Neuronal stem cell (in vitro differentiated cells): ENCODE data around the gene TAOK1.

ENCODE experiments used
- DNase-seq: peaks from one replicate; pipeline ENCODE4 v3.0.0-alpha.2; 2013; ENCODE audit warnings: low spot score
- H2AFZ ChIP-seq: one replicate; pipeline ENCODE4 v1.6.1; 2013; ENCODE audit warnings: mild to moderate bottlenecking, low read length, inconsistent platforms
- H2AK5ac ChIP-seq: 2 replicates; pipeline ENCODE4 v1.6.1; 2013; ENCODE audit warnings: low read depth, mild to moderate bottlenecking, inconsistent platforms, low read length, moderate library complexity, mixed read lengths
- H2BK120ac ChIP-seq: 2 replicates; pipeline ENCODE4 v1.6.1; 2013; ENCODE audit warnings: low read depth, mild to moderate bottlenecking, inconsistent platforms, low read length, moderate library complexity, mixed read lengths
- H2BK12ac ChIP-seq: one replicate; pipeline ENCODE4 v1.6.1; 2013; ENCODE audit warnings: low read length, inconsistent platforms
- H2BK15ac ChIP-seq: 2 replicates; pipeline ENCODE4 v1.6.1; 2013; ENCODE audit warnings: mild to moderate bottlenecking, low read length, inconsistent platforms, mixed read lengths
- H2BK5ac ChIP-seq: one replicate; pipeline ENCODE4 v1.6.1; 2013; ENCODE audit warnings: inconsistent platforms, mild to moderate bottlenecking, low read length, moderate library complexity
- H3K14ac ChIP-seq: one replicate; pipeline ENCODE4 v1.6.1; 2013; ENCODE audit warnings: low read length, inconsistent platforms
- H3K18ac ChIP-seq: 2 replicates; pipeline ENCODE4 v1.6.1; 2013; ENCODE audit warnings: low read length, inconsistent platforms
- H3K23ac ChIP-seq: 2 replicates; pipeline ENCODE4 v1.6.1; 2013; ENCODE audit warnings: low read depth, mild to moderate bottlenecking, mixed read lengths, low read length, inconsistent platforms; ENCODE audit not compliant: poor library complexity
- H3K27ac ChIP-seq: replicated peaks from 3 replicates; pipeline ENCODE4 v1.5.1; 2013; ENCODE audit warnings: low read length, inconsistent platforms
- H3K27me3 ChIP-seq, 3 experiments: 2 replicates each; pipeline ENCODE4 v1.6.1; 2013; ENCODE audit warnings: low read length in 3 of 3, mild to moderate bottlenecking in 2 of 3, inconsistent platforms in 1 of 3, low read depth in 1 of 3, mixed read lengths in 1 of 3, moderate library complexity in 1 of 3; ENCODE audit not compliant: control insufficient read depth in 3 of 3, insufficient read depth in 3 of 3
- H3K36me3 ChIP-seq, 2 donors: replicated peaks in 1 of 2; 2 replicates each; pipeline ENCODE4 v1.6.1; 2013; ENCODE audit warnings: low read length in 2 of 2; ENCODE audit not compliant: control insufficient read depth in 2 of 2, insufficient read depth in 2 of 2
- H3K4ac ChIP-seq: 2 replicates; pipeline ENCODE4 v1.6.1; 2013; ENCODE audit warnings: inconsistent platforms, mild to moderate bottlenecking, low read length, moderate library complexity
- H3K4me1 ChIP-seq, 2 donors: 1 replicate in 1 of 2; 2 replicates in 1 of 2; pipeline ENCODE4 v1.6.1; 2013; ENCODE audit warnings: low read length in 2 of 2, low read depth in 1 of 2; ENCODE audit not compliant: control insufficient read depth in 2 of 2, insufficient read depth in 1 of 2
- H3K4me2 ChIP-seq: one replicate; pipeline ENCODE4 v1.6.1; 2013; ENCODE audit warnings: mild to moderate bottlenecking, low read length, inconsistent platforms; ENCODE audit not compliant: insufficient read depth, poor library complexity, severe bottlenecking
- H3K4me3 ChIP-seq, 2 donors: 2 replicates each; pipeline ENCODE4 v1.5.1; 2013; ENCODE audit warnings: low read length in 2 of 2, mild to moderate bottlenecking in 2 of 2, inconsistent platforms in 1 of 2, moderate library complexity in 1 of 2
- H3K79me1 ChIP-seq: one replicate; pipeline ENCODE4 v1.6.1; 2013; ENCODE audit warnings: low read depth, mild to moderate bottlenecking, inconsistent platforms, low read length, moderate library complexity
- H3K9ac ChIP-seq: one replicate; pipeline ENCODE4 v1.6.1; 2013; ENCODE audit warnings: mild to moderate bottlenecking, low read depth, low read length, inconsistent platforms; ENCODE audit not compliant: poor library complexity
- H3K9me3 ChIP-seq, 2 donors: replicated peaks in 1 of 2; 2 replicates each; pipeline versions ENCODE3 to v1.6.1; 2013; ENCODE audit warnings: low read length in 2 of 2, mild to moderate bottlenecking in 2 of 2, inconsistent platforms in 1 of 2, low read depth in 1 of 2, mixed read lengths in 1 of 2, moderate library complexity in 1 of 2; ENCODE audit not compliant: control insufficient read depth in 2 of 2, insufficient read depth in 1 of 2
- H4K8ac ChIP-seq: one replicate; pipeline ENCODE4 v1.6.1; 2013; ENCODE audit warnings: low read depth, mild to moderate bottlenecking, inconsistent platforms, low read length, moderate library complexity
- H4K91ac ChIP-seq: one replicate; pipeline ENCODE4 v1.6.1; 2013; ENCODE audit warnings: low read length, low read depth, mild to moderate bottlenecking, inconsistent platforms; ENCODE audit not compliant: poor library complexity
- WGBS, 2 donors: extraction: QIAGEN DNeasy Blood & Tissue Kit; methylation state at CpG; one replicate each; pipeline ENCODE4 v1.1.7; 2013; ENCODE audit warnings: missing lambda C conversion rate in 2 of 2, mixed read lengths in 1 of 2; ENCODE audit not compliant: insufficient read length in 2 of 2, insufficient replicate concordance in 1 of 2; ENCODE audit errors: extremely low coverage in 2 of 2; 5-methylcytosine and 5-hydroxymethylcytosine counted together

Gene TAOK1

DNA sequence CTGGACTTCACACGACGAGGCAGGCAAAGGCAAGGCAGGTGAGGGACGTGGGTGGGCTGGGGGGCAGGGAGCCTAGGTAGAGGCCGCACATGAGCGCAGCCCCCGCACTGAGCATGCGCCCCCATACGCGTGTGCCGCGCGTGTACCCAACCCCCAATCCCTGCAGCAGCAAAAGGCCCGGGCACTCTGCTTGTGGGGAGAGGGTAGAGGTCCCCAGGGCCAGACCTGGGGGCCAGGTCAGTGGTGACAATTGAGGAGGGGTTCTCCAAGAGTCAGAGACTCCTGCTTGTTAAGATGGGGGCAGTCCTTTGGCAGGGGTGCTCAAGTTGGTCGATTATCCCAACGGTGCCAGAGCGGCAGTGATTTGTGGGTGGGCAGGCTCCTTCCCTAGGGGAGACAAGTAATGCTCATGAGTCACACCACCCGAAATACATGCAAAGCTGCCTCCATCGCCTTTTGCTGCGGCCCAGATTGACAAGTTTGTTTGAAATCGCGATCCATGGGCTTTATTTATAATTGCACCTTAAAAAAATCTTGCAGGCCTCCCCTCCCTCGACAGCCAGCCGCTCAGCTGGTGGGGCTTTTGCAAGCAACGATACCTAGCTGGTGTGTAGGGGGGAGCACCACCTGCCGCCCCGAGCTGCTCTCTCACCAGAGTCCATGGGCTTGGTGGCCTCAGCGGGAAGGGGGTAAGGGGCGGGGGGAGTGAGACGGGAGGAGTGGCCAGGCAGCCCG lies 200.4 kb downstream of the TAOK1 start:
- H2BK120ac ChIP-seq: no peak overlapping the region
- H3K9ac ChIP-seq: peak overlapping the region; percentile 36
- H3K4me2 ChIP-seq: peak overlapping the region; percentile 85
- H3K4me3 ChIP-seq: peak overlapping the region; percentile 1 to 66
- H2BK12ac ChIP-seq: peak overlapping the region; percentile 93
- peak overlapping the region; percentile 33 for H2BK15ac ChIP-seq
- DNase-seq: no peak
- H3K4me1 ChIP-seq: peaks cover 39 to 49% of the 10 kb centered on the region in 2 donors
- peak overlapping the region; percentile 47 for H2AK5ac ChIP-seq
- no peak overlapping the region for H4K91ac ChIP-seq
- H3K4ac ChIP-seq: no peak overlapping the region
- peak overlapping the region; percentile 16 for H2BK5ac ChIP-seq
- H3K27ac ChIP-seq: no peak overlapping the region
- peaks cover 17% of the 10 kb centered on the region for H3K79me1 ChIP-seq
- H3K14ac ChIP-seq: no peak overlapping the region
- H3K9me3 ChIP-seq: no peaks in the 10 kb centered on the region
- H3K18ac ChIP-seq: peak overlapping the region; percentile 94
- no peak overlapping the region for H4K8ac ChIP-seq
- WGBS, 2 donors: no CpG with 5 or more reads among the region's 30 CpGs
- no peaks in the 10 kb centered on the region for H3K36me3 ChIP-seq
- H3K27me3 ChIP-seq: no peaks in the 10 kb centered on the region
- H2AFZ ChIP-seq: peak overlapping the region; percentile 89
- peak overlapping the region; percentile 32 for H3K23ac ChIP-seq

DNA sequence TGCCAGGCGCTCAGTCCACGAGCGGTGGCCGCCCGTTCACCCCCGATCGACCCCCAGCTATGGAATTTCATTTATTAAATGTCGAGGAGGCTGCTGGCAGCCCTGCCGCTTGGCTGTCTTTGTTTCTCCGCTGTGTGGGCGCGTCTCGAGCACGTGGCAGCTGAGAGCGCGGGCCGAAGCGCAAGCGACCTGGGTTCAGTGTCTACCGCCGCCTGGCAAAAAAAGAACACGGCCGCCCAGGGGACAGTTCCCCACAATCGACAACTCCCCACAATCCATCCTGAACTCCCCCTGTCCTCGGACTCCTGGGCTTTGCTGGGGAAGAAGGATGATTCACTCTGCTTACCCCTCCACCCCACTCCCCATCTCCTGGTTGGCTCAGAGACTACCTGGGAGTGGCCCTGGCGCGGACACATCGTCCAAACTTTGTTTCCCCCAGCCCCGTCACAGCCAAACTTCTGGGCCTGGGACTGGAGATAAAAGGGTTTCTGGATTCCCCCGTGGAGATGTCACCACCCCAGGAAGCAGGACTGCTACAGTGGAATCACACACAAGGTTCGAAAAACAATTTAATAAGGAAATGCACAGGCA lies 201.1 kb downstream of the TAOK1 start:
- Histone ChIP-seq H3K14ac (no peak overlapping the region), H3K27me3 (no peaks in the 10 kb centered on the region), H2BK15ac (no peak overlapping the region), H2AK5ac (peak overlapping the region; percentile 47), H2BK120ac (no peak overlapping the region), H4K8ac (no peak overlapping the region), H3K36me3 (no peaks in the 10 kb centered on the region), H3K18ac (peak overlapping the region; percentile 94), H3K79me1 (peaks cover 18% of the 10 kb centered on the region), H3K4me2 (peak overlapping the region; percentile 85), H3K9me3 (no peaks in the 10 kb centered on the region), H2BK5ac (peak overlapping the region; percentile 16), H3K9ac (no peak overlapping the region), H2AFZ (peak overlapping the region; percentile 89), H3K4ac (no peak overlapping the region), H3K23ac (no peak overlapping the region), H4K91ac (no peak overlapping the region), H3K4me1 (peaks cover 42 to 51% of the 10 kb centered on the region in 2 donors), H3K4me3 (peak overlapping the region; percentile 66 to 73), H3K27ac (peak overlapping the region; percentile 7), H2BK12ac (no peak overlapping the region)
- DNase-seq: no peak
- no CpG with 5 or more reads among the region's 31 CpGs for WGBS, 2 donors

GRCh38 chr17:29591737-29592608 lies 201.8 kb downstream of the TAOK1 start:
- Histone ChIP-seq H3K4me2 (peak overlapping the region; percentile 85), H3K18ac (no peak overlapping the region), H3K23ac (no peak overlapping the region), H3K14ac (no peak overlapping the region), H3K36me3 (no peaks in the 10 kb centered on the region), H3K9ac (no peak overlapping the region), H2BK5ac (no peak overlapping the region), H2BK15ac (peak overlapping the region; percentile 1), H3K79me1 (peaks cover 18% of the 10 kb centered on the region), H2BK120ac (no peak overlapping the region), H2BK12ac (no peak overlapping the region), H3K4me3 (peak overlapping the region; percentile 66 to 73), H3K4me1 (peaks cover 50 to 54% of the 10 kb centered on the region in 2 donors), H3K9me3 (no peaks in the 10 kb centered on the region), H4K91ac (no peak overlapping the region), H2AFZ (peak overlapping the region; percentile 89), H3K4ac (no peak overlapping the region), H3K27ac (peak overlapping the region; percentile 0), H4K8ac (no peak overlapping the region), H3K27me3 (no peaks in the 10 kb centered on the region), H2AK5ac (no peak overlapping the region)
- WGBS, 2 donors: no CpG with 5 or more reads among the region's 25 CpGs
- DNase-seq: peak; percentile 91
